Activated CD8-positive, alpha-beta memory T cell treated with anti-CD3 and anti-CD28 coated beads for 24 hours (primary cell): ENCODE results near the gene TMEM179.

Experiments used
- DNase-seq: peaks from one replicate; pipeline ENCODE4 v3.0.0-alpha.2; 2020

The TMEM179 gene

DNA sequence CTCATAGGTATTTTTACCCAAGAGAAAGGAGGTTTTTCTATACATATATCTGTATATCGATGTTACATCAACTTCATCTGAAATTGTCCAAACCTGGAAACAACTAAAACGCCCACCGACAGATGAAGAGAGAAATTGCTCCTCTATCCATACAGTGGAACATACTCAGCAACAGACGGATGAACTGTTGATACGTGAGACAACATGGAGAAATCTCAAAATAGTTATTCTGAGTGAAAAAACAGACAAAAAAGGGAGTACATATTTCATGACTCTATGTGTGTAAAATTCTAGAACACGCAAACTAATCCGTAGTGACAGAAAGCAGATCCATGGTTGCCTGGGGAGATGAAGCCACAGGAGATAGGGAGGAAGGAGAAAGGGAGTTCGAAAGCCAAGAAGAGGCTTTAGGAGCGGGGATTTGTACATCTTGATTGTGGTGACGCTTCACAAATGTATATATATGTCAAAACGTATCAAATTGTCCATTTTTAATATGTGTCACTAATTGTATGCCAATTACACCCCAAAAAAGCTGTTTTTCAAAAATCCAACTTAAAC is 62.6 kb downstream of the TMEM179 start:
- no peak for DNase-seq
